Activated CD4-positive, alpha-beta T cell treated with anti-CD3 and anti-CD28 coated beads, Interleukin-2, Interleukin-6, amounts not matched to agents 100 ng/mL and 50 ng/mL, durations not matched to agents 16 hours and 8 hours (primary cell): ENCODE data around the gene RANGRF.
"Not testable (repeated sequence)": the region's sequence is repeated elsewhere in the genome, so short reads cannot be mapped to it uniquely, and the experiment has no call there.

Source experiments
- DNase-seq: peaks from one replicate; pipeline ENCODE4 v3.0.0-alpha.2; 2020

Gene RANGRF, protein sequence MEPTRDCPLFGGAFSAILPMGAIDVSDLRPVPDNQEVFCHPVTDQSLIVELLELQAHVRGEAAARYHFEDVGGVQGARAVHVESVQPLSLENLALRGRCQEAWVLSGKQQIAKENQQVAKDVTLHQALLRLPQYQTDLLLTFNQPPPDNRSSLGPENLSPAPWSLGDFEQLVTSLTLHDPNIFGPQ

DNA sequence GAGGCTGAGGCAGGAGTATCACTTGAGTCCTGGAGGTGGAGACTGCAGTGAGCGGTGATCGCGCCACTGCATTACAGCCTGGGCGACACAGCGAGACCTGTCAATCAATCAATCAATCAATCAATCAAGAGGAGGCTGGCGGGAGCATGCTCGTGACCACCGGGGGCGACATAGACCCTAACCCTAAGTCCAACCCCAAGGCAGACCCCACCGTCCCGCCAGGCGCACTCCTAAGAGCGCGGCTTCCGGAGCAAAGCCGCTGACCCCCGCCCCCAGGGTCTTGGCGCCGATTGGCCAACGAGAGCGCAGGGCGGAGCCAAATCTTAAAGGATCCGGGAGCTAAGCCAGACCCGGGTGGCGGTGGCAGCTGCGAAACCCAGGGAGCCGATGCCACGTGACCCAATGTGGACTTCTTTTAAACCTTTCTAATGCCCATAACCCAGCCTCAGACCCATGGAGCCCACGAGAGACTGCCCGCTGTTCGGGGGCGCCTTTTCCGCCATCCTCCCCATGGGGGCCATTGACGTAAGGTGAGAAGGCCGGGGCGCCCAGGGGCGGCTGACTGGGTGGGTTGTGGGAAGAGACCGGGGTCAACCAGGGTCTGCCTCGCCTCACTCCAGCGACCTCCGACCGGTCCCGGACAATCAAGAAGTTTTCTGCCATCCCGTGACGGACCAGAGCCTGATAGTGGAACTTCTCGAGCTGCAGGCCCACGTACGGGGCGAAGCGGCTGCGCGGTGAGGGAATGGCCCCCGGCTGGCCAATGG lies at the start of gene RANGRF:
RANGRF (plus strand) TSS at position 335 of the 767 bp plus-strand sequence; CDS start at position 454, 119 bp downstream.
- peak; percentile 91 for DNase-seq

DNA sequence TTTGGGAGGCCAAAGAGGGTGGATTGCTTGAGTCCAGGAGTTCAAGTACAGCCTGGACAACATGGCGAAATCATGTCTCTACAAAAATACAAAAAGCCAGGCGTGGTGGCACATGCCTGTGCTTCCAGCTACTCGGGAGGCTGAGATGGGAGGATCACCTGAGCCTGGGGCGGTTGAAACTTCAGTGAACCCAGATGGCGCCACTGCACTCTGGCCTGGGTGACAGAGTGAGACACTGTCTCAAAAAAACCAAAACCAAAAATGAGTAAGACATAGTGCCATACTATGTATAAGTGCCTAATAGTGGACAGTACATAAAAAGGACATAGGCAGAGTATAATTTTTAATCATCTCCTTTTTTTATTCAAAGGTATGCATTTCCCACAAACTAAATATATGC lies 44.6 kb upstream of the RANGRF start:
- peak; percentile 30 for DNase-seq

DNA sequence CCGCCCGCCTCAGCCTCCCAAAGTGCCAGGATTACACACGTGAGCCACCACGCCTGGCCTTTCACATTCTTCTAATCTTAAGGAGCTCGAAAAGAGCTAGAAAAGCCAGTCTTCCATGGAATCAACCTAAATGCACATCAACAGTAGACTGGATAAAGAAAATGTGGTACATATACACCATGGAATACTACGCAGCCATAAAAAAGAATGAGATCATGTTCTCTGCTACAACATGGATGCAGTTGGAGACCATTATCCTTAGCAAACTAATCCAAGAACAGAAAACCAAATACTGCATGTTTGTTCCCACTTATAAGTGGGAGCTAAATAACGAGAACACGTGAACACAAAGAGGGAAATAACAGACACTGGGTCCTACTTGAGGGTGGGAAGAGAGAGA lies 43.7 kb upstream of the RANGRF start:
- no peak for DNase-seq

DNA sequence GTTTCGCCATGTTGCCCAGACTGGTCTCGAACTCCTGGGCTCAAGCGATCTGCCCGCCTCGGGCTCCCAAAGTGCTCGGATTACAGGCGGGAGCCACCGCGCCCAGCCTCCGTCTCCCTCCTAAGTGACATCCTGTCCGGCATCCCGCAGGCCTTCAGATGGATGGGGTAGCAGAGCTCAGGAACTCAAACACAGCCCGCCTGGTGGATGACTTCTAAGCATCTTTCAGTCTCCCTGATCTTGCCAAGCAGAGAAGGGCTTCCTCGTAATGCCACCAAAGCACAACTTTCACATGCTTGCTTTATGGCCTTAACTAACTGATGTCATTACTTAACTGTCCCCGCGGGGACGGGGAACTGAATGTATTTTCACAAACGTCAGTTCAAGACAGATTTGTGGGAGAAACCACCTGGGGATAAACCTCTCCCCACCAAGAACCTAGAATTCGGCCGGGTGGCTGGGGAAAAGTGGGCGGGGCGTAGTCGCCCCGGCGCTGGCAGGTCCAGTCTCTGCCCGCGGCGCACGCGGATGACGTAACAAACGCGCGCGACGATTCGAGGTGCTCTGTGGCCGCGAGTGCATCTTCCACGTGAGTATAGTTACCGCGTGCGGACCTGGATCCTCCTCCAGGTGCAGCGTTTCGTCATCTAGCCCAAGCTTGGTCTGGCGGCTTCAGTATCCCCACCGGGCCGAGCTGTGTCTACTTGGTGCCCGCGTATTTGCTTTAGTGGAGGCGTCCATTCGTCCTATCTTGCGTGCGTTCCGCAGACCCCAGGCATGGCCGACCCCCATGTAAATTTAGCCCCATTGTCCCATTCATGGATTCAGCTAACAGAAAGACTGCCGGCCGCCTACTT lies 39.5 kb upstream of the RANGRF start, which contains the start of gene PFAS:
PFAS (plus strand) TSS at position 539 of the 857 bp plus-strand sequence. CDS start 4,649 bp downstream, outside the sequence.
- DNase-seq: peak; percentile 98

DNA sequence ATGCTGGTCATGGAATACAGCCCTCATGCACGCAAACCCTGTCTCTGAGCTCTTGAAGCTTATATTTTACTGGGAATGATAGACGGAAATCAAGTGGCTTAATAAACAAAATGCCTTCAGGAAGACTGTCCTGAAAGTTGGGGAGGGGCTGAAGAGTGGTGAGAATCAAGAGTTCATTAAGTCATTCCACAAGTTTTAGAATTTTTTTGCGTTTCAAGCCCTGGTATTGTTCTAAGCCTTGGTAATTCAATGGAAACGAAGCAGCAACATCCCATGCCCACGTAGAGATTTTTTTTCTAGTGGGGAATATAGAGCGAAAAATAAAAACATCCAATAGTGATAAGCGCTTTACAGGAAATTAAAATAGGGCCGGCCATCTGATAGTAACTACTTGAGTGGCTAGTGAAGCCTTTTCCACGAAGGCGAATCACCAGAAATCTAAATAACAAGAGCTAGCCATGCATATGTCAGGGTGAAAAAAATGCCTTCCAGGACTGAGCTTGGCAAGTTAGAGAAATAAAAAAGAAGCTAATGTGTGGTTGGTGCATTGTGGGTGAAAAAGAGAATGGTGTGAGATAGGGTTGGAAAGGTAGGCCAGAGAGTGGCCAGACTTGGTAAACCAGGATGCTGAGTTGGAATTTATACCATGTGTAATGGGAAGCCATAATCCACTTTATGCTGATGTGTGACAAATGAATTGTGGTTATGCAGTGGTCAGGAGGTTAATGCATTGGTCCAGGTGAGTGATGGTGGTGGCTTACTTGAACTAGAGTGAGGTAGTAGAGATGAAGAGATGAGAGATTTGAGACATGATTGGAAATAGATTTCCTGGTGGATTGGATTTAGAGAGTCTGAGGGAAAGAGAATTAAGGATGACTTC lies 38.6 kb upstream of the RANGRF start:
- peak; percentile 12 for DNase-seq

DNA sequence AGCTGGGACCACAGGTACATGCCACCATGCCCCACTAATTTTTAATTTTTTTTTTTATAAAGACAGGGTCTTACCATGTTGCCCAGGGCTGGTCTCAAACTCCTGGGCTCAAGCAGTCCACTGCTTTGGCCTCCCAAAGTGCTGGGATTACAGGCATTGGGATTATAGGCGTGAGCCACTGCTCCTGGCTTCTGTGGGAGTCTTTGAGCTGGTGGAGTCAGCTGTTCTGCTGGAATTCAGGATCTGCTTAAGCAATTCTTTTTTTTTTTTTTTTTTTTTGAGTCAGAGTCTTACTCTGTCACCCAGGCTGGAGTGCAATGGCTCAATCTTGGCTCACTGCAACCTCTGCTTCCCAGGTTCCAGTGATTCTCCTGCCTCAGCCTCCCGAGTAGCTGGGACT lies 37.1 kb upstream of the RANGRF start:
- not testable (repeated sequence) for DNase-seq

DNA sequence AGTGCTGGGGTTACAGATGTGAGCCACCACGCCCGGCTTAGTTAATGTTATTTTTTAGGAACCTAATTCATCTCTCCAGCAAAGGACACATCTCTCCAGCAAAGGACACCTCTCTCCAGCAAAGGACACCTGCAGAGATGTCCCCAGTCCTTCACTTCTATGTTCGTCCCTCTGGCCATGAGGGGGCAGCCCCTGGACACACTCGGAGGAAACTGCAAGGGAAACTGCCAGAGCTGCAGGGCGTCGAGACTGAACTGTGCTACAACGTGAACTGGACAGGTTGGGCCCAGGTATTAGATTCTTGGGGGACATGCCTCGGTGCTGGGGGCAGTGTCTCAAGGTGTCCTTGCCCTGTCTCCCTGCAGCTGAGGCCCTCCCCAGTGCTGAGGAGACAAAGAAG lies 34.7 kb upstream of the RANGRF start:
- no peak for DNase-seq

DNA sequence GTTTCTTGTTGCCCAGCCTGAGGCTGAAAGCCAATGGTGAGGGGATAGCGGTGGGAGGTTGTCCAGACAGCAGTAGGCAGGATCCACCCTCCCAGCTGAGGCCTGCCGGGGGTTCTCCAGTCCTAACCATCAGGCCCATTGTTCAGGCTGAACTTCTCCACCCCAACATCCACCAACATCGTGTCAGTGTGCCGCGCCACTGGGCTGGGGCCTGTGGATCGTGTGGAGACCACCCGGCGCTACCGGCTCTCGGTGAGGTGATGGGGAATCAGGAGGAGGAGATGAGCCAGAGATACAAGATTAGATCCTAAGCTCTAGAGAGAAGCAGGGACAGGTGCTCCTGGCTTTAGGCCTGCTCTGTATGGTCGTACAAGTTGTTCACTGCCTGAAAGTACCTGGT lies 33.6 kb upstream of the RANGRF start:
- no peak for DNase-seq

DNA sequence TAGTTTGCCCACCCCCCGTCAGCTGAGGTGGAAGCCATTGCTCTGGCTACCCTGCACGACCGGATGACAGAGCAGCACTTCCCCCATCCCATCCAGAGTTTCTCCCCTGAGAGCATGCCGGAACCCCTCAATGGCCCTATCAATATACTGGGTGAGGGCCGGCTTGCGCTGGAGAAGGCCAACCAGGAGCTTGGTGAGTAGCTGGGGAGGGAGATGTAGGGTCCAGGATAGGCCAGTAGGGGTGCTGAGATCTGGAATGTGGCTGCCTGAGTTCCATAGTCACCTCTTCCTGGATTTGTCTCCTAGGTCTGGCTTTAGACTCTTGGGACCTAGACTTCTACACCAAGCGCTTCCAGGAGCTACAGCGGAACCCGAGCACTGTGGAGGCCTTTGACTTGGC lies 33.0 kb upstream of the RANGRF start:
- DNase-seq: no peak

DNA sequence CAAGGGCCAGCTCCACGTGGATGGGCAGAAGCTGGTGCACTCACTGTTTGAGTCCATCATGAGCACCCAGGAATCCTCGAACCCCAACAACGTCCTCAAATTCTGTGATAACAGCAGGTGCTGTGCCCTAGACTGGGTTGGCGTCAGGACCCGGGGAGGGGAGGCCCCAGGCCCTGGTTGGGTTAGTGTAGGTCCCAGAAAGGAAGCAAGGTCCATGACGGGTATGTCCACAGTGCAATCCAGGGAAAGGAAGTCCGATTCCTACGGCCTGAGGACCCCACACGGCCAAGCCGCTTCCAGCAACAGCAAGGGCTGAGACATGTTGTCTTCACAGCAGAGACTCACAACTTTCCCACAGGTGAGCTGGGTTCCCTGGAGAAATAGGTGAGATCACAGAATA lies 32.2 kb upstream of the RANGRF start:
- no peak for DNase-seq

DNA sequence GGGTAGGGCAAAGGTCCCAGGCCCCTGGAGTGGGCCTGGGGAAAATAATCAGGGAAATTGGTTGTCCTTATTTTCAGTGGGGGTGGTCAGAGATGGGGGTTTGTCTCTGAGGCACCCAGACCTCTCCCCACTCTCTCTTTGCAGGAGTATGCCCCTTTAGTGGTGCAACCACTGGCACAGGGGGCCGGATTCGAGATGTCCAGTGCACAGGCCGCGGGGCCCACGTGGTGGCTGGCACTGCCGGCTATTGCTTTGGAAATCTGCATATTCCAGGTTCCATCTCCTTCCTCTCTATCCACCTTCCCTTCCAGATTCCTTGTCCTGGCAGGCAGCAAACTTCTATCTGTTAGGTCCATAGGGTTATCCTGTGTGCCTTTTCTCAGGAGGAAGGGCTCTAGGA lies 31.8 kb upstream of the RANGRF start:
- DNase-seq: no peak

DNA sequence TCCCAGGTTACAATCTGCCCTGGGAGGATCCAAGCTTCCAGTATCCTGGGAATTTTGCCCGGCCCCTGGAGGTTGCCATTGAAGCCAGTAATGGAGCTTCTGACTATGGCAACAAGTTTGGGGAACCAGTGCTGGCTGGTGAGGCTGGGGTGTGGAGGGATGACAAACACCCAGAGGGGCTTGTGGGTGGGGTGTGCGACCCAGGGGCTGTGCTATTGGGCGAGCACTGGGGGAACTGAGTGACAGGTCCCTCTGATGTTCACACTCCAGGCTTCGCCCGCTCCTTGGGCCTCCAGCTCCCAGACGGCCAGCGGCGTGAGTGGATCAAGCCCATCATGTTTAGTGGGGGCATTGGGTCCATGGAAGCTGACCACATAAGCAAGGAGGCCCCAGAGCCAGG lies 30.7 kb upstream of the RANGRF start:
- no peak for DNase-seq

DNA sequence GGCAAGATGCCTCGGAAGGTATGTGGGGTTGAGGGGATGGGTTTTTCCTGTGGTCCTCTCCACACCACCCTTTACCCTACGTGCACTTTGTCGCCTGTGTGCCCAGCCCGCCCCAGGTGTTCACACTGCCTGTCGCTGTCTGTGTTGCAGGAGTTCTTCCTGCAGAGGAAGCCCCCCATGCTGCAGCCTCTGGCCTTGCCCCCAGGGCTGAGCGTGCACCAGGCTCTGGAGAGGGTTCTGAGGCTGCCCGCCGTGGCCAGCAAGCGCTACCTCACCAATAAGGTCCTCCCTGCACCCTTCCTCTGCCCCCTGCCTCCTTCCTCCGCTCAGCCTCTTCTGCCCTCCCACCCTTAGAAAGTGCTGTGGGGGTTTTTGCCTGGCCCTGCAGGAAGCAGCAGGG lies 24.1 kb upstream of the RANGRF start:
- DNase-seq: no peak

DNA sequence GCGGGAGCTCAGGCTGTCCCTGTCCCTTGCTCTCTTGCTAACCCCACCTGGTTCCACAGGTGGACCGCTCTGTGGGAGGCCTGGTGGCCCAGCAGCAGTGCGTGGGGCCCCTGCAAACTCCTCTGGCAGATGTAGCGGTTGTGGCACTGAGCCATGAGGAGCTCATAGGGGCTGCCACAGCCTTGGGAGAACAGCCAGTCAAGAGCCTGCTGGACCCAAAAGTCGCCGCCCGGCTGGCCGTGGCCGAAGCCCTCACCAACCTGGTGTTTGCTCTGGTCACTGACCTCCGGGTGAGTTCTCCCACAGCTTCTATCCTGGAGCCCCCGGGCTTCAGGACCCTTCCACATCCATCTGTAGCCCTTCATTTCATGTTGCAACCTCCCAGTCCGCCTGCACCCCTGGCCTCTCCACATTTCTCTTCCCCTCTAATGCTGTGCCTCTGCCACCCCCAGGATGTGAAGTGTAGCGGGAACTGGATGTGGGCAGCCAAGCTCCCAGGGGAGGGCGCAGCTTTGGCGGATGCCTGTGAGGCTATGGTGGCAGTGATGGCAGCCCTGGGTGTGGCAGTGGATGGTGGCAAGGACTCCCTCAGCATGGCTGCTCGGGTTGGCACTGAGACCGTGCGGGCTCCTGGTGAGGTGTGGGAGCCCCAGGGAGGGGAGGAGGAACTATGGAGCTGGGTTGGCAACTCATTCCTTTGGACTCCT lies 23.5 kb upstream of the RANGRF start:
- no peak for DNase-seq

DNA sequence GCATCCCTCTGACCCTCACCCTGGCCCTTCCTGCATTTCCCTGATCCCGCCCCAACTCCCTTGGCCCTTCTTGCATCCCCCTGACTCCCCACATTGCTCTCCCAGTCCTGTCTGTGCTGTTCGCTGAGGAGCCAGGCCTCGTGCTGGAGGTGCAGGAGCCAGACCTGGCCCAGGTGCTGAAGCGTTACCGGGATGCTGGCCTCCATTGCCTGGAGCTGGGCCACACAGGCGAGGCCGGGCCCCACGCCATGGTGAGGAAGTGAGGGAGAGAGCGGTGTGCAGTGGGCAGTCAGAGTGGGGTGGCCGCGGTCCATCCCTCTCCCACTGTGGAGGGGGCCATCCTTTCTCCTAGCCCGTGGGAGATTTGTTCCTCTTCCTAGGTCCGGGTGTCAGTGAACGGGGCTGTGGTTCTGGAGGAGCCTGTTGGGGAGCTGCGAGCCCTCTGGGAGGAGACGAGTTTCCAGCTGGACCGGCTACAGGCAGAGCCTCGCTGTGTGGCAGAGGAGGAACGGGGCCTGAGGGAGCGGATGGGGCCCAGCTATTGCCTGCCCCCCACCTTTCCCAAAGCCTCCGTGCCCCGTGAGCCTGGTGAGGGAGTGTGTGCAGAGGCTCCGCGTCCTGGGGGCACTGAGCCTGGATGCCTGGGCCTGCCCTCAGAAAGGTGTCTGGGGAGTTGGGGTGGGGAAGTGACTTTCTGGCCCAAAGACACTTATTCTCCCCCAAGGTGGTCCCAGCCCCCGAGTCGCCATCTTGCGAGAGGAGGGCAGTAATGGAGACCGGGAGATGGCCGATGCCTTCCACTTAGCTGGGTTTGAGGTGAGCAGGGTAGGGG lies 21.6 kb upstream of the RANGRF start:
- no peak for DNase-seq

DNA sequence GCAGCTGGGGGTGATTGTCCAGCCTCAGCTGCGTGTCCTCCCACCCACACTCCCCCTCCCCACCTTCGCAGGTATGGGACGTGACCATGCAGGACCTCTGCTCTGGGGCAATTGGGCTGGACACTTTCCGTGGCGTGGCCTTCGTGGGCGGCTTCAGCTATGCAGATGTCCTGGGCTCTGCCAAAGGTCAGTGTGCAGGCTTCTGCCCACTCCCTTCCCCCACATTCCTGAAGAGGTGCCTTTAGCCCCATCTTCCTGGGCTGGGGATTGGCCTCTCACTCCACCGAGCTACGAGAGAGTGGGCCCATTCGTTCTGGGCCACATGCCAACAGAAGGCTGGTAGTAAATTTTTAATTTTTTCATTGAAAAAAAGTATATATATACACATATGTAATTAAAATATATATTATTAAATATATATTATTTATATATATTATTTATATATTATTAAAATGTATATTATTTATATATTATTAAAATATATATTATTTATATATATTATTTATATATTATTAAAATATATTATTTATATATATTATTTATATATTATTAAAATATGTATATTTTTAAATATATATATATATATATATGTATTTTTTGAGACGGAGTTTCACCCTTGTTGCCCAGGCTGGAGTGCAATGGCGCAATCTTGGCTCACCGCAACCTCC lies 20.9 kb upstream of the RANGRF start:
- DNase-seq: no peak

DNA sequence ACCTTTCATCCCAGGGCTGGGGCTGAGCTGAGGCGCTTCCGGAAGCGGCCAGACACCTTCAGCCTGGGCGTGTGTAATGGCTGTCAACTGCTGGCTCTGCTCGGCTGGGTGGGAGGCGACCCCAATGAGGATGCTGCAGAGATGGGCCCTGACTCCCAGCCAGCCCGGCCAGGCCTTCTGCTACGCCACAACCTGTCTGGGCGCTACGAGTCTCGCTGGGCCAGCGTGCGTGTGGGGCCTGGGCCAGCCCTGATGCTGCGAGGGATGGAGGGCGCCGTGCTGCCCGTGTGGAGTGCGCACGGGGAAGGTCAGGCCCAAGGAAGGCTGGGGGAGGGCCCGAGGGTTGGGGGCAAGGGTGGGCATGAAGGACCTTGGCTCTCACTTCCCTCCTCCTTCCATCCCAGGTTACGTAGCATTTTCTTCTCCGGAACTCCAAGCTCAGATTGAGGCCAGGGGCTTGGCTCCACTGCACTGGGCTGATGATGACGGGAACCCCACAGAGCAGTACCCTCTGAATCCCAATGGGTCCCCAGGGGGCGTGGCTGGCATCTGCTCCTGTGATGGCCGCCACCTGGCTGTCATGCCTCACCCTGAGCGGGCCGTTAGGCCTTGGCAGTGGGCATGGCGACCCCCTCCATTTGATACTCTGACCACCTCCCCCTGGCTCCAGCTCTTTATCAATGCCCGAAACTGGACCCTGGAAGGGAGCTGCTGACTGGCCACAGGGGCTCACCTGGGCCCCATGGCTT lies 19.7 kb upstream of the RANGRF start:
- DNase-seq: no peak

DNA sequence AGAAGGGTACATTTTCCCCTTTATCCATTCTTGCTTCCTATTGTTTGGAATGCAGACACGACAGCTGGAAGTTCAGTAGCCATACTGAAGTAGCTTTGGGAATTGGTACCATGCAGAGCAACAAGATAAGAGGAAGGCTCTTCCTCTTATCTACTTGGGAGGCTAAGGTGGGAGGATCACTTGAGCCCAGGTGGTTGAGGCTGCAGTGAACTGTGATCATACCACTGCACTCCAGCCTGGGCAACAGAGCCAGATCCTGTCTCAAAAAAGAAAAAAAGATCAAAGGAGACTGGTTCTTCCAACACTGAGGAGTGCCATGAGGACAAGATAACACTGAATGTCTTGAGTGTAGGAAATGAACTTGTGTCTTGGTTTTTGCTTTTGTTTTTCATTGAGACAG lies 16.0 kb upstream of the RANGRF start:
- DNase-seq: no peak

DNA sequence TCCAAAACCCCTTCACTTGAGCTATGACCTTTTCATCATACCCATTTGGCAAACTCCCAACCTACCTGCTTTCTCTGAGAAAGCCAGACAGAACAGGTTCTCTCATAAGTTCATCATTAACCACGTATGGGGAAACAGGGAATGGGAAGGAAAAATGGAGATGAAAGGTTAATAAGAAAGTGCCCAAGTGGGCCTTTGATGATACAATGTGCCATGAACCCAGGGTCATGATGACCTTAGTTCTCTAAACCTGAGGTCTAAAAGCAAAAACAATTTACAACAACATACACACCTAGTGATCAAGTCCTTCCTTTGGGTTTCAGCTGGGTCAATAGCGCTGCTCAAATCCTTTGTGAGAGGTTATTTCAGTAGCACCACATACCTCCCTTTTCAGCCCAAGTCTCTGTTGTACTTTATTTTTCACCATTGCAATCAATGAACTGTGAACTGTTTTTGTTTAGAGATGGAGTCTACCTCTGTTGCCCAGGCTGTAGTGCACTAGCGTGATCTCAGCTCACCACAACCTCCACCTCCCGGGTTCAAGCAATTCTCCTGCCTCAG lies 14.5 kb upstream of the RANGRF start:
- no peak for DNase-seq
